Astrocyte (in vitro differentiated cells and primary cell): ENCODE measurements around the gene RARRES1. TPM values are rescaled to one million over a fixed set of nuclear protein-coding genes. Genes with fewer than 3 reads are reported as not detected.
A peak's percentile ranks its signal among the peaks of the same experiment; 100 is the strongest.

ENCODE experiments used
- DNase-seq: peaks from one replicate; pipeline ENCODE4 v3.0.0-alpha.2; 2010; ENCODE audit warnings: low read depth
- FAIRE-seq: peaks from 2 replicates; lab custom pipeline; 2011; peaks lifted over from hg19 to GRCh38; lab: Jason Lieb, UNC
- H2AFZ ChIP-seq: 2 replicates; pipeline ENCODE4 v1.6.0; 2012; ENCODE audit warnings: low read depth, low read length, inconsistent platforms
- H3K27ac ChIP-seq: 2 replicates; pipeline ENCODE4 v1.5.1; 2011; ENCODE audit warnings: low read depth, low read length, inconsistent platforms
- H3K27me3 ChIP-seq: 2 replicates; pipeline ENCODE4 v1.6.0; 2011; ENCODE audit warnings: low read length, inconsistent platforms; ENCODE audit not compliant: insufficient read depth
- H3K36me3 ChIP-seq: 2 replicates; pipeline ENCODE4 v1.5.1; 2011; ENCODE audit warnings: low read length, inconsistent platforms; ENCODE audit not compliant: insufficient read depth
- H3K4me1 ChIP-seq: 2 replicates; pipeline ENCODE4 v1.5.1; 2011; ENCODE audit warnings: low read length, inconsistent platforms; ENCODE audit not compliant: insufficient read depth
- H3K4me2 ChIP-seq: 2 replicates; pipeline ENCODE4 v1.6.0; 2012; ENCODE audit warnings: low read length, inconsistent platforms
- H3K4me3 ChIP-seq: 2 replicates; pipeline ENCODE4 v1.5.1; 2011; ENCODE audit warnings: low read depth, mild to moderate bottlenecking, low read length, inconsistent platforms; ENCODE audit not compliant: insufficient read depth
- H3K79me2 ChIP-seq: 2 replicates; pipeline ENCODE4 v1.6.0; 2012; ENCODE audit warnings: mild to moderate bottlenecking, low read length, inconsistent platforms; ENCODE audit not compliant: insufficient read depth
- H3K9ac ChIP-seq: 2 replicates; pipeline ENCODE4 v1.6.0; 2012; ENCODE audit warnings: mild to moderate bottlenecking, low read length, inconsistent platforms
- H3K9me3 ChIP-seq: 2 replicates; pipeline ENCODE4 v1.5.1; 2012; ENCODE audit warnings: low read depth, mild to moderate bottlenecking, low read length, inconsistent platforms; ENCODE audit not compliant: insufficient read depth
- H4K20me1 ChIP-seq: 2 replicates; pipeline ENCODE4 v1.6.0; 2012; ENCODE audit warnings: low read length, inconsistent platforms; ENCODE audit not compliant: insufficient read depth
- H3K27ac Mint-ChIP-seq: one replicate; pipeline ENCODE4 v1.8.0; 2021; ENCODE audit warnings: mild to moderate bottlenecking, mixed read lengths; ENCODE audit not compliant: unreplicated experiment
- H3K27me3 Mint-ChIP-seq: one replicate; pipeline ENCODE4 v1.8.0; 2021; ENCODE audit warnings: low read depth, mixed read lengths; ENCODE audit not compliant: unreplicated experiment
- H3K36me3 Mint-ChIP-seq: one replicate; pipeline ENCODE4 v1.8.0; 2021; ENCODE audit warnings: low read depth, mixed read lengths; ENCODE audit not compliant: unreplicated experiment
- H3K4me1 Mint-ChIP-seq: one replicate; pipeline ENCODE4 v1.8.0; 2021; ENCODE audit warnings: low read depth, mixed read lengths; ENCODE audit not compliant: unreplicated experiment
- H3K4me3 Mint-ChIP-seq: one replicate; pipeline ENCODE4 v1.8.0; 2021; ENCODE audit warnings: mild to moderate bottlenecking, moderate library complexity, mixed read lengths; ENCODE audit not compliant: unreplicated experiment
- H3K9me3 Mint-ChIP-seq: one replicate; pipeline ENCODE4 v1.8.0; 2021; ENCODE audit warnings: mild to moderate bottlenecking, mixed read lengths; ENCODE audit not compliant: unreplicated experiment
- CTCF ChIP-seq: IDR thresholded peaks from 2 replicates; pipeline ENCODE4 v1.5.1; 2011; ENCODE audit warnings: low read depth, mild to moderate bottlenecking, inconsistent platforms, low read length, moderate library complexity; ENCODE audit not compliant: insufficient read depth
- EZH2 ChIP-seq: IDR thresholded peaks from 2 replicates; pipeline ENCODE4 v1.6.1; 2012; ENCODE audit warnings: mild to moderate bottlenecking, low read length, inconsistent platforms; ENCODE audit not compliant: insufficient read depth
- total RNA-seq: library from RNA; stranded (reverse); gene quantifications from 2 replicates; pipeline ENCODE4 v1.2.1, GENCODE V29; 2021

RARRES1 gene
- total RNA-seq, 1 donor from 2014 or later: 1.2 TPM

GRCh38 chr3:158659454-158660237 lies 72.6 kb downstream of the RARRES1 start:
- H4K20me1 ChIP-seq: no peaks in the 10 kb centered on the region
- H3K4me3 ChIP-seq: no peak overlapping the region
- peak; percentile 93 for FAIRE-seq
- no peaks in the 10 kb centered on the region for H3K79me2 ChIP-seq
- Mint-ChIP-seq H3K4me1 (peaks cover 3% of the 10 kb centered on the region), H3K36me3 (peaks cover 3% of the 10 kb centered on the region), H3K27me3 (no peaks in the 10 kb centered on the region), H3K4me3 (no peak overlapping the region), H3K9me3 (no peaks in the 10 kb centered on the region), H3K27ac (peak overlapping the region; percentile 47)
- H3K4me2 ChIP-seq: no peak overlapping the region
- H3K27ac ChIP-seq: no peak overlapping the region
- peaks cover 3% of the 10 kb centered on the region for H3K4me1 ChIP-seq
- DNase-seq: peak; percentile 65
- H2AFZ ChIP-seq: no peak overlapping the region
- H3K36me3 ChIP-seq: peaks cover 26% of the 10 kb centered on the region
- TF ChIP-seq CTCF: peak; percentile 84
- no peak for TF ChIP-seq EZH2
- no peaks in the 10 kb centered on the region for H3K9me3 ChIP-seq
- no peak overlapping the region for H3K9ac ChIP-seq
- no peaks in the 10 kb centered on the region for H3K27me3 ChIP-seq

GRCh38 chr3:158658889-158659288 lies 73.4 kb downstream of the RARRES1 start:
- Mint-ChIP-seq H3K27ac (no peak overlapping the region), H3K36me3 (peaks cover 3% of the 10 kb centered on the region), H3K4me1 (peaks cover 3% of the 10 kb centered on the region), H3K9me3 (no peaks in the 10 kb centered on the region), H3K27me3 (no peaks in the 10 kb centered on the region), H3K4me3 (no peak overlapping the region)
- no peak overlapping the region for H3K4me2 ChIP-seq
- no peak overlapping the region for H2AFZ ChIP-seq
- no peaks in the 10 kb centered on the region for H3K27me3 ChIP-seq
- peaks cover 26% of the 10 kb centered on the region for H3K36me3 ChIP-seq
- no peaks in the 10 kb centered on the region for H3K79me2 ChIP-seq
- no peak for DNase-seq
- no peaks in the 10 kb centered on the region for H4K20me1 ChIP-seq
- H3K27ac ChIP-seq: no peak overlapping the region
- no peak for TF ChIP-seq CTCF
- TF ChIP-seq EZH2: no peak
- FAIRE-seq: no peak
- H3K9me3 ChIP-seq: no peaks in the 10 kb centered on the region
- peaks cover 3% of the 10 kb centered on the region for H3K4me1 ChIP-seq
- no peak overlapping the region for H3K9ac ChIP-seq
- H3K4me3 ChIP-seq: no peak overlapping the region

GRCh38 chr3:158652463-158652862 lies 79.8 kb downstream of the RARRES1 start:
- H4K20me1 ChIP-seq: no peaks in the 10 kb centered on the region
- no peak for DNase-seq
- H3K36me3 ChIP-seq: peaks cover 38% of the 10 kb centered on the region

More at GRCh38 chr3:158652463-158652862, 79.8 kb downstream of the RARRES1 start:
- H3K9me3 Mint-ChIP-seq: no peaks in the 10 kb centered on the region
- H3K4me2 ChIP-seq: no peak overlapping the region
- H3K27me3 Mint-ChIP-seq: no peaks in the 10 kb centered on the region
- H3K36me3 Mint-ChIP-seq: no peaks in the 10 kb centered on the region
- H3K27ac Mint-ChIP-seq: no peak overlapping the region
- TF ChIP-seq CTCF (no peak), EZH2 (no peak)
- H3K27ac ChIP-seq: no peak overlapping the region
- H3K9ac ChIP-seq: no peak overlapping the region
- H3K9me3 ChIP-seq: no peaks in the 10 kb centered on the region
- H3K4me1 Mint-ChIP-seq: no peaks in the 10 kb centered on the region
- no peak overlapping the region for H3K4me3 Mint-ChIP-seq
- H3K4me3 ChIP-seq: no peak overlapping the region
- no peak for FAIRE-seq
- no peak overlapping the region for H2AFZ ChIP-seq
- no peaks in the 10 kb centered on the region for H3K27me3 ChIP-seq
- H3K79me2 ChIP-seq: peaks cover 18% of the 10 kb centered on the region
- no peaks in the 10 kb centered on the region for H3K4me1 ChIP-seq
